K562 (cell line): ENCODE data around the gene ZFAND3. TPM values are rescaled to one million over a fixed set of nuclear protein-coding genes. Genes with fewer than 3 reads are reported as not detected.

Source experiments
- ATAC-seq: fragments of 200-7000 bp; cut with Tn5 transposase; 3 replicates; pipeline ENCODE4 v1.9.1; 2020; ENCODE audit warnings: moderate library complexity
- BruUV-seq: library from RNA; stranded (reverse); fragments of 400-500 nt; replicated peaks from 2 replicates; lab custom pipeline; 2021; lab: Mats Ljungman, UMichigan
- CTCF ChIA-PET: fragments of 300-600 bp; formaldehyde crosslinking; extraction: SDS; loops from one replicate; lab custom pipeline; 2021; ENCODE audit warnings: low intra/inter-chr PET ratio; lab: Yijun Ruan, JAX
- POLR2A ChIA-PET: fragments of 300-600, 350-650 bp; sonication (Branson Sonifier 250); formaldehyde crosslinking; extraction: SDS; loops from one replicate; lab custom pipeline; 2021; ENCODE audit warnings: antibody characterized with exemption, inconsistent platforms; lab: Yijun Ruan, JAX
- DNase-seq, 4 experiments: peaks; one replicate each; pipeline versions ENCODE4 v3.0.0 to v3.0.0-alpha.2; 2011 to 2018; ENCODE audit warnings: low spot score in 3 of 4, mixed read lengths in 3 of 4; ENCODE audit errors: extremely low read depth in 1 of 4
- FAIRE-seq: peaks from 2 replicates; lab custom pipeline; 2011; peaks lifted over from hg19 to GRCh38; lab: Jason Lieb, UNC
- H2AFZ ChIP-seq: 2 replicates; pipeline ENCODE4 v1.6.0; 2011; ENCODE audit warnings: low read depth, low read length, control low read depth, inconsistent platforms
- H3K27ac ChIP-seq: fragments of 200-600 bp; 3 replicates; pipeline ENCODE4 v1.8.0; 2011; ENCODE audit warnings: low read depth, mild to moderate bottlenecking, control low read depth, inconsistent platforms, low read length, moderate library complexity, mixed read lengths; ENCODE audit errors: extremely low read depth
- H3K27me3 ChIP-seq, 2 experiments: fragments of 300-600 bp in 1 of 2; 2 replicates in 1 of 2; 3 replicates in 1 of 2; pipeline versions ENCODE4 v1.6.0 to v1.8.0; 2011; ENCODE audit warnings: inconsistent platforms in 2 of 2, low read length in 2 of 2, mild to moderate bottlenecking in 1 of 2, mixed read lengths in 1 of 2, moderate library complexity in 1 of 2; ENCODE audit not compliant: control insufficient read depth in 2 of 2, insufficient read depth in 2 of 2
- H3K36me3 ChIP-seq: fragments of 300-600 bp; 3 replicates; pipeline ENCODE4 v1.8.0; 2011; ENCODE audit warnings: mild to moderate bottlenecking, low read length, inconsistent platforms; ENCODE audit not compliant: control insufficient read depth, insufficient read depth
- H3K4me1 ChIP-seq, 2 experiments: fragments of 200-600 bp in 1 of 2; replicated peaks in 1 of 2; 2 replicates in 1 of 2; 3 replicates in 1 of 2; pipeline versions ENCODE4 v1.5.1 to v1.8.0; 2011; ENCODE audit warnings: inconsistent platforms in 2 of 2, low read length in 2 of 2, mild to moderate bottlenecking in 1 of 2, mixed read lengths in 1 of 2, moderate library complexity in 1 of 2; ENCODE audit not compliant: control insufficient read depth in 2 of 2, insufficient read depth in 2 of 2
- H3K4me2 ChIP-seq: 2 replicates; pipeline ENCODE4 v1.6.1; 2011; ENCODE audit warnings: low read length, control low read depth, inconsistent platforms, mixed read lengths; ENCODE audit not compliant: insufficient read depth
- H3K4me3 ChIP-seq: fragments of 200-600 bp; sonication (generic), shearing (Covaris generic); 2 replicates; pipeline ENCODE4 v1.5.1; 2016; ENCODE audit warnings: control low read depth, inconsistent platforms
- H3K79me2 ChIP-seq: fragments of 200-600 bp; 3 replicates; pipeline ENCODE4 v1.8.0; 2011; ENCODE audit warnings: low read length, inconsistent platforms; ENCODE audit not compliant: control insufficient read depth, insufficient read depth
- H3K9ac ChIP-seq, 2 experiments: 2 replicates each; pipeline versions ENCODE4 v1.6.0 to v1.6.1; 2011; ENCODE audit warnings: low read depth in 2 of 2, low read length in 2 of 2, control low read depth in 1 of 2, inconsistent platforms in 1 of 2, mild to moderate bottlenecking in 1 of 2, mixed read lengths in 1 of 2; ENCODE audit not compliant: insufficient read depth in 1 of 2
- H3K9me1 ChIP-seq: one replicate; pipeline ENCODE4 v1.6.0; 2011; ENCODE audit warnings: inconsistent platforms, mild to moderate bottlenecking, low read length, moderate library complexity; ENCODE audit not compliant: control insufficient read depth, insufficient read depth
- H3K9me3 ChIP-seq: replicated peaks from 2 replicates; pipeline ENCODE4 v1.5.1; 2011; ENCODE audit warnings: low read depth, low read length, inconsistent platforms; ENCODE audit not compliant: control insufficient read depth, insufficient read depth
- H4K20me1 ChIP-seq: replicated peaks from 2 replicates; pipeline ENCODE4 v1.6.1; 2011; ENCODE audit warnings: low read length, inconsistent platforms, mixed read lengths; ENCODE audit not compliant: control insufficient read depth, insufficient read depth
- CSDE1 ChIP-seq, 2 experiments: fragments of 450-650 bp; IDR thresholded peaks; 2 replicates each; pipeline ENCODE4 v1.6.1; 2016; ENCODE audit warnings: mild to moderate bottlenecking in 1 of 2
- EP400 ChIP-seq: fragments of 450-650 bp; IDR thresholded peaks from 2 replicates; pipeline ENCODE4 v1.6.1; 2017; ENCODE audit warnings: antibody characterized with exemption, mild to moderate bottlenecking, moderate library complexity
- GABPB2 ChIP-seq: fragments of 250-450 bp; sonication (Bioruptor Pico); conservative IDR thresholded peaks from 2 replicates; pipeline ENCODE4 v1.5.1; 2021; ENCODE audit warnings: mild to moderate bottlenecking
- RBM14 ChIP-seq: fragments of 200-400 bp; formaldehyde crosslinking; IDR thresholded peaks from 2 replicates; pipeline ENCODE4 v1.6.1; 2018; ENCODE audit warnings: low read depth, mild to moderate bottlenecking, low read length, moderate library complexity, borderline replicate concordance; ENCODE audit not compliant: insufficient read depth
- RBM22 ChIP-seq: fragments of 200-400 bp; formaldehyde crosslinking; IDR thresholded peaks from 2 replicates; pipeline ENCODE4 v1.6.1; 2018; ENCODE audit warnings: low read length, low read depth; ENCODE audit not compliant: poor library complexity, severe bottlenecking
- WGBS: fragments of 100-300 bp; shearing (Covaris generic); methylation state at CpG from one replicate; pipeline ENCODE4 v1.1.6; 2016; ENCODE audit warnings: low coverage, mixed read lengths; ENCODE audit not compliant: insufficient coverage; ENCODE audit errors: missing lambda C conversion rate; 5-methylcytosine and 5-hydroxymethylcytosine counted together
- in situ Hi-C: fragments of 300-500 bp; cut with MboI; formaldehyde crosslinking; loops from 4 replicates; pipeline ENCODE4 v1.15.0; 2018; ENCODE audit warnings: inconsistent platforms, mixed read lengths
- intact Hi-C: fragments of 100-400 bp; cut with micrococcal nuclease; formaldehyde crosslinking; loops from 2 replicates; pipeline ENCODE4 v1.14.2; 2022
- polyA plus RNA-seq, 8 experiments: library from polyadenylated mRNA; depleted of rRNA in 4 of 8; stranded (reverse) in 5 of 8; unstranded in 3 of 8; fragments of >200 nt; fragmentation: Nextera tagmentation in 2 of 8; fragmentation: Illumina TruSeq in 1 of 8; extraction: Ambion mirVana in 2 of 8; extraction: Trizol in 1 of 8; gene quantifications; 2 replicates each; pipeline versions ENCODE4 v1.2.1 to v1.2.3, GENCODE V29; 2011 to 2014; ENCODE audit warnings: inconsistent platforms in 1 of 8, missing spikeins in 1 of 8
- total RNA-seq, 7 experiments: library from RNA; depleted of rRNA in 6 of 7; stranded (reverse); fragments of >200 nt in 6 of 7; fragmentation: Illumina TruSeq in 2 of 7; extraction: Trizol in 2 of 7; gene quantifications; 2 replicates each; pipeline versions ENCODE4 v1.2.1 to v1.2.3, GENCODE V29; 2011 to 2021; ENCODE audit warnings: low replicate concordance in 1 of 7
- TF ChIP-seq, protein P1 (sequence below), 2 experiments: fragments of 450-650 bp; conservative IDR thresholded peaks; 2 replicates each; pipeline ENCODE4 v1.6.1; 2017; ENCODE audit warnings: mild to moderate bottlenecking in 2 of 2, moderate library complexity in 2 of 2
- TF ChIP-seq, protein P2 (sequence below), 2 experiments: fragments of 450-650 bp; IDR thresholded peaks; 2 replicates each; pipeline ENCODE4 v1.6.1; 2016
- TF ChIP-seq, protein P3 (sequence below): fragments of 450-650 bp; IDR thresholded peaks from 2 replicates; pipeline ENCODE4 v1.6.1; 2018; ENCODE audit not compliant: partially characterized antibody

ZFAND3 gene
- total and polyA plus RNA-seq, 9 of the 15 experiments (the other 6 are each of a cell fraction or from before 2014, with no cell fraction given), result 0.81 to 26.6 (median 11.8) TPM

DNA sequence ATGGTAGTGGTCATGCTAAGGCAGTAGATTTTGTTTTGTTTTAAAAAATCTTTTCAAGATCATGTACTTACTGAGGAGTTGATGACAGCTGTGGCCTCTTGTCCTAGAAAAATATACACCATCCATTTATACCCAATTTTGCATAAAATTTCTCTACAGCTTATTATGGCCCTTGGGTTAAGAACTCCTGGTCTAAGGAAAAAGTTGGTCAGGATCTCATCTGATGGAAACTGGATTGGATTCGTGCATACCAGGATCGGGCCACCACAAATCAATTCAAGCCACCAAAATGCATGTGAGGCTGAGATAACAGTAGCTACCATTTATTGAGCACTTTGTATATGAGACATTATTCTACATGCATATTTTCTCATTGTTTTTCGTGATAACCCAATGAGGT lies 244.4 kb downstream of the ZFAND3 start:
- no peak for ATAC-seq
- intact Hi-C loops, result no loop called here

DNA sequence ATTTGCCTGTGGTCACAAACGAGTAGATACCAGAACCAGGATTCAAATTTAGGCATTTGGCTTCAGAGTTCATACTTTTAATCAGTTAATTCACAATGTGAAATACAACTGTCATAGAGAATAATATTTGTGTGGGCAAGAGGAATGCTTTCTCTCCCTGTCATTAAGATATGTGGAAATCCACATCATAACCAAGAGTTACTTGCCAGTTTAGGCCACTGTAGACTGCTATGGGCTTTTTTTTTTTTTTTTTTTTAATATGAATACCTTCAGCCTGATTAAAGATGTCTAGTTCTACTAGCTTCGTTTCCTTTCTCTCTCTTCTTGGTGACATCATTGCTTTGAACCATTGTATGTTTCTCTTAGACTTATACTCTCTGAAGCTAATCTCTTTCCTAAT lies 244.9 kb downstream of the ZFAND3 start:
- Histone ChIP-seq H4K20me1 (no peaks in the 10 kb centered on the region), H3K9ac (no peak overlapping the region), H3K36me3 (peaks cover 21% of the 10 kb centered on the region), H3K79me2 (no peaks in the 10 kb centered on the region), H3K27me3 (no peaks in the 10 kb centered on the region), H3K4me2 (no peak overlapping the region), H3K4me3 (no peak overlapping the region), H3K9me1 (peaks cover 4% of the 10 kb centered on the region), H3K9me3 (no peaks in the 10 kb centered on the region), H3K4me1 (no peaks in the 10 kb centered on the region), H2AFZ (no peak overlapping the region), H3K27ac (no peak overlapping the region)
- ATAC-seq (no peak), DNase-seq (no peak), FAIRE-seq (no peak)
- BruUV-seq, result no TSS peak
- POLR2A ChIA-PET, result interaction anchor here (1.0 kb wide), 1 partner anchor 10 kb away, joined by 4 read pairs; no protein-coding TSS in a partner anchor
- in situ Hi-C loops (no loop called here), intact Hi-C loops (no loop called here)
- 71% methylated on average over 1 of the region's 2 CpGs for WGBS
- CTCF ChIA-PET, result no interaction called here
- TF ChIP-seq, protein P1, sequence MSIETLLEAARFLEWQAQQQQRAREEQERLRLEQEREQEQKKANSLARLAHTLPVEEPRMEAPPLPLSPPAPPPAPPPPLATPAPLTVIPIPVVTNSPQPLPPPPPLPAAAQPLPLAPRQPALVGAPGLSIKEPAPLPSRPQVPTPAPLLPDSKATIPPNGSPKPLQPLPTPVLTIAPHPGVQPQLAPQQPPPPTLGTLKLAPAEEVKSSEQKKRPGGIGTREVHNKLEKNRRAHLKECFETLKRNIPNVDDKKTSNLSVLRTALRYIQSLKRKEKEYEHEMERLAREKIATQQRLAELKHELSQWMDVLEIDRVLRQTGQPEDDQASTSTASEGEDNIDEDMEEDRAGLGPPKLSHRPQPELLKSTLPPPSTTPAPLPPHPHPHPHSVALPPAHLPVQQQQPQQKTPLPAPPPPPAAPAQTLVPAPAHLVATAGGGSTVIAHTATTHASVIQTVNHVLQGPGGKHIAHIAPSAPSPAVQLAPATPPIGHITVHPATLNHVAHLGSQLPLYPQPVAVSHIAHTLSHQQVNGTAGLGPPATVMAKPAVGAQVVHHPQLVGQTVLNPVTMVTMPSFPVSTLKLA (conservative IDR thresholded peaks at IDR 0.05), result no peak
- TF ChIP-seq GABPB2 (no peak), RBM14 (no peak), EP400 (no peak)
- TF ChIP-seq, protein P2, sequence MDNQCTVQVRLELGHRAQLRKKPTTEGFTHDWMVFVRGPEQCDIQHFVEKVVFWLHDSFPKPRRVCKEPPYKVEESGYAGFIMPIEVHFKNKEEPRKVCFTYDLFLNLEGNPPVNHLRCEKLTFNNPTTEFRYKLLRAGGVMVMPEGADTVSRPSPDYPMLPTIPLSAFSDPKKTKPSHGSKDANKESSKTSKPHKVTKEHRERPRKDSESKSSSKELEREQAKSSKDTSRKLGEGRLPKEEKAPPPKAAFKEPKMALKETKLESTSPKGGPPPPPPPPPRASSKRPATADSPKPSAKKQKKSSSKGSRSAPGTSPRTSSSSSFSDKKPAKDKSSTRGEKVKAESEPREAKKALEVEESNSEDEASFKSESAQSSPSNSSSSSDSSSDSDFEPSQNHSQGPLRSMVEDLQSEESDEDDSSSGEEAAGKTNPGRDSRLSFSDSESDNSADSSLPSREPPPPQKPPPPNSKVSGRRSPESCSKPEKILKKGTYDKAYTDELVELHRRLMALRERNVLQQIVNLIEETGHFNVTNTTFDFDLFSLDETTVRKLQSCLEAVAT (IDR thresholded peaks at IDR 0.05), result no peak
- TF ChIP-seq, protein P3, sequence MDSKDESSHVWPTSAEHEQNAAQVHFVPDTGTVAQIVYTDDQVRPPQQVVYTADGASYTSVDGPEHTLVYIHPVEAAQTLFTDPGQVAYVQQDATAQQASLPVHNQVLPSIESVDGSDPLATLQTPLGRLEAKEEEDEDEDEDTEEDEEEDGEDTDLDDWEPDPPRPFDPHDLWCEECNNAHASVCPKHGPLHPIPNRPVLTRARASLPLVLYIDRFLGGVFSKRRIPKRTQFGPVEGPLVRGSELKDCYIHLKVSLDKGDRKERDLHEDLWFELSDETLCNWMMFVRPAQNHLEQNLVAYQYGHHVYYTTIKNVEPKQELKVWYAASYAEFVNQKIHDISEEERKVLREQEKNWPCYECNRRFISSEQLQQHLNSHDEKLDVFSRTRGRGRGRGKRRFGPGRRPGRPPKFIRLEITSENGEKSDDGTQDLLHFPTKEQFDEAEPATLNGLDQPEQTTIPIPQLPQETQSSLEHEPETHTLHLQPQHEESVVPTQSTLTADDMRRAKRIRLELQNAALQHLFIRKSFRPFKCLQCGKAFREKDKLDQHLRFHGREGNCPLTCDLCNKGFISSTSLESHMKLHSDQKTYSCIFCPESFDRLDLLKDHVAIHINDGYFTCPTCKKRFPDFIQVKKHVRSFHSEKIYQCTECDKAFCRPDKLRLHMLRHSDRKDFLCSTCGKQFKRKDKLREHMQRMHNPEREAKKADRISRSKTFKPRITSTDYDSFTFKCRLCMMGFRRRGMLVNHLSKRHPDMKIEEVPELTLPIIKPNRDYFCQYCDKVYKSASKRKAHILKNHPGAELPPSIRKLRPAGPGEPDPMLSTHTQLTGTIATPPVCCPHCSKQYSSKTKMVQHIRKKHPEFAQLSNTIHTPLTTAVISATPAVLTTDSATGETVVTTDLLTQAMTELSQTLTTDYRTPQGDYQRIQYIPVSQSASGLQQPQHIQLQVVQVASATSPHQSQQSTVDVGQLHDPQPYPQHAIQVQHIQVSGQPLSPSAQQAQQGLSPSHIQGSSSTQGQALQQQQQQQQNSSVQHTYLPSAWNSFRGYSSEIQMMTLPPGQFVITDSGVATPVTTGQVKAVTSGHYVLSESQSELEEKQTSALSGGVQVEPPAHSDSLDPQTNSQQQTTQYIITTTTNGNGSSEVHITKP, result no peak

More for the DNA sequence above, 244.4 kb downstream of the ZFAND3 start:
- no peak overlapping the region for H3K4me3 ChIP-seq
- H3K9me3 ChIP-seq, result no peaks in the 10 kb centered on the region
- peaks cover 21% of the 10 kb centered on the region for H3K36me3 ChIP-seq
- H3K9ac ChIP-seq, result no peak overlapping the region
- DNase-seq, result no peak
- no peaks in the 10 kb centered on the region for H3K79me2 ChIP-seq
- ChIA-PET POLR2A (interaction anchor here (1.0 kb wide), 1 partner anchor 9 kb away, joined by 4 read pairs; no protein-coding TSS in a partner anchor), CTCF (interaction anchor here (0.6 kb wide), 1 partner anchor 865 kb away, joined by 4 read pairs; no protein-coding TSS in a partner anchor)
- no peak overlapping the region for H2AFZ ChIP-seq
- no peak overlapping the region for H3K4me2 ChIP-seq
- in situ Hi-C loops, result no loop called here
- H3K4me1 ChIP-seq, result no peaks in the 10 kb centered on the region
- no peaks in the 10 kb centered on the region for H3K27me3 ChIP-seq
- FAIRE-seq, result no peak
- BruUV-seq, result no TSS peak
- H3K9me1 ChIP-seq, result peaks cover 4% of the 10 kb centered on the region
- H3K27ac ChIP-seq, result no peak overlapping the region
- H4K20me1 ChIP-seq, result no peaks in the 10 kb centered on the region
- 84% methylated on average over 3 of the region's 3 CpGs for WGBS
- TF ChIP-seq RBM22 (peak; percentile 32), CSDE1 (IDR thresholded peaks at IDR 0.05) (no peak)
- TF ChIP-seq, all 486 proteins: peak for 1
